Measurements from ENCODE around the gene WDR76.

The WDR76 gene

DNA sequence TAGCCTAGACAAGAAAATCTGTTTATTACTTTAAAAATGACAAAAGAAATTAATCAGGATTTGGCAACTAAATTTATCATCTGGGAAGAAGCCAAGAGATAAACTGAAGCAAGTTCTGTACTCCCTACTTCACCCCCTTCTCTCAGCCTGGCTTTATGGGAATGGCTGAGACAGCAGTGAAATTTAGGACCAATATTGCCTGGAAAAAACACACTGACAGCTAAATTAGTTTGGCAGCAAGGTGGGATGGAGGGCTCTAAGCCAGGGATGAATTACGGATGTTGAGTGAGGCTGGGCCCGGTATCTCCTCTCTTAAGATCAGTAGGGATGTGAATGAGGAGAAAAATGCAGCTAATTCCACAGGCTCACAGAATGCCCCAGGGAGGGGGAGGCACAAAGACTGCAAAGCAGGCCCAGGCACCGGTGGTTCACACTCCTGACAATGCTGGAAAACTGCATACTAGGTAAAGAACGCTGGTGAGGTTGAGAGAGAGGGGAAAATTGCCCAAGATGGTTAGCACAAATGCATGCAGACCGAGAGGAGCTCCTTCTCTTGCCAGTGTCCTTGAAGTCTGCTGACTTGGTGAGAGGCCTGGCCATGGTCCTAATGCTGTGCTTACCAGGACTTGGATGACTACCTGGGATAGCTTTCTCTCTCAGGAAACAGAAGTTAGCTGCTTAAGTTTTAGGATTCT lies 89.0 kb downstream of the WDR76 start:
- ATAC-seq, result no peak

DNA sequence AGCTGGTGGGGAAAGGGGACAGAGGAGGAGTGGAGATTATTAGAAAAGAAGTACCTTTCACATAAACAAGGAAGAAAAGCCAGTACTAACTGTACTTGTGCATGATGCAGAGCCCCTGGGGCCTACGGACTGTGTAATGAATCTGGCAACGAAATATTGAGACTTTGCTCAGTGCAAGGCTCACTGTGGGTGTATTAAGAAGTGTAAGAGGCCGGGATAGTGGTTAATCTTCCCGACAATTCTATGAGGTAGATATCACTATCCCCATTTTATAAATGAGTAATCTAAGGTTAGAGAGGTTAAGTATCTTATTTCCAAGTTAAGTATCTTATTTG lies 89.5 kb downstream of the WDR76 start:
- no peak for ATAC-seq

Measured in activated CD4-positive, CD25-positive, alpha-beta regulatory T cell treated with anti-CD3 and anti-CD28 coated beads, Interleukin-2, amount 50 U/mL, for 24 hours (primary cell).